Peyer's patch (tissue), 4 donors: ENCODE measurements around the gene RALGDS.

Experiments used
- POLR2A ChIP-seq, 2 donors: fragments of 450-650 bp; IDR thresholded peaks; one replicate each; pipeline ENCODE4 v1.5.1; 2017; ENCODE audit warnings: antibody characterized with exemption in 2 of 2, mild to moderate bottlenecking in 2 of 2, moderate library complexity in 2 of 2
- TF ChIP-seq, protein P1 (sequence below), 6 experiments: fragments of 450-650 bp in 4 of 6; fragments of 200-600 bp in 2 of 6; sonication (generic) in 1 of 6; IDR thresholded peaks; one replicate each; pipeline ENCODE4 v1.5.1; 2017 to 2019; ENCODE audit warnings: antibody characterized with exemption in 6 of 6, mild to moderate bottlenecking in 3 of 6, moderate library complexity in 1 of 6

DNA sequence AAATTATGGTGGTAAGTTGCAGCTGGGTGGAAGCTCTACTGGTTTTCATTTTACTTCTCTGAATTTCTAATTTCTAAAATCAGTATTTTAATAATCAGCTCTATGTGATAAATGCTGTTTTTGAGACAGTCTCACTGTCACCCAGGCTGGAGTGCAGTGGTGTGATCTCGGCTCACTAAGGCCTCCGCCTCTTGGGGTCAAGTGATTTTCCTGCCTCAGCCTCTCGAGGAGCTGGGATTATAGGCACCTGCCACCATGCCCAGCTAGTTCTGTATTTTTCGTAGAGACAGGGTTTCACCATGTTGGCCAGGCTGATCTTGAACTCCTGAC is 1.5 kb upstream of the RALGDS start:
- TF ChIP-seq, protein P1, sequence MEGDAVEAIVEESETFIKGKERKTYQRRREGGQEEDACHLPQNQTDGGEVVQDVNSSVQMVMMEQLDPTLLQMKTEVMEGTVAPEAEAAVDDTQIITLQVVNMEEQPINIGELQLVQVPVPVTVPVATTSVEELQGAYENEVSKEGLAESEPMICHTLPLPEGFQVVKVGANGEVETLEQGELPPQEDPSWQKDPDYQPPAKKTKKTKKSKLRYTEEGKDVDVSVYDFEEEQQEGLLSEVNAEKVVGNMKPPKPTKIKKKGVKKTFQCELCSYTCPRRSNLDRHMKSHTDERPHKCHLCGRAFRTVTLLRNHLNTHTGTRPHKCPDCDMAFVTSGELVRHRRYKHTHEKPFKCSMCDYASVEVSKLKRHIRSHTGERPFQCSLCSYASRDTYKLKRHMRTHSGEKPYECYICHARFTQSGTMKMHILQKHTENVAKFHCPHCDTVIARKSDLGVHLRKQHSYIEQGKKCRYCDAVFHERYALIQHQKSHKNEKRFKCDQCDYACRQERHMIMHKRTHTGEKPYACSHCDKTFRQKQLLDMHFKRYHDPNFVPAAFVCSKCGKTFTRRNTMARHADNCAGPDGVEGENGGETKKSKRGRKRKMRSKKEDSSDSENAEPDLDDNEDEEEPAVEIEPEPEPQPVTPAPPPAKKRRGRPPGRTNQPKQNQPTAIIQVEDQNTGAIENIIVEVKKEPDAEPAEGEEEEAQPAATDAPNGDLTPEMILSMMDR (IDR thresholded peaks at IDR 0.05): no peak
- no peak for TF ChIP-seq POLR2A (IDR thresholded peaks at IDR 0.05)
